SK-N-SH (cell line): ENCODE results near the gene CD28. TPM values are rescaled to one million over a fixed set of nuclear protein-coding genes. Genes with fewer than 3 reads are reported as not detected.

Source experiments
- CTCF ChIA-PET: fragments of 300-600, 350-600 bp; formaldehyde crosslinking; extraction: SDS; loops from one replicate; lab custom pipeline; 2021; lab: Yijun Ruan, JAX
- POLR2A ChIA-PET: fragments of 350-600 bp; sonication (Branson Sonifier 250); formaldehyde crosslinking; extraction: SDS; loops from one replicate; lab custom pipeline; 2020; ENCODE audit warnings: antibody characterized with exemption, inconsistent platforms; lab: Yijun Ruan, JAX
- DNase-seq: peaks from one replicate; pipeline ENCODE4 v3.0.0; 2012
- H2AFZ ChIP-seq: fragments of 200-600 bp; sonication (generic); 2 replicates; pipeline ENCODE4 v1.8.1; 2016; ENCODE audit warnings: antibody characterized with exemption, mild to moderate bottlenecking, low read depth
- H3F3A ChIP-seq: fragments of 200-600 bp; sonication (generic); replicated peaks from 2 replicates; pipeline ENCODE3; 2016; ENCODE audit warnings: antibody characterized with exemption, mild to moderate bottlenecking; ENCODE audit not compliant: insufficient read depth
- H3K27ac ChIP-seq, 2 experiments: fragments of 200-500 bp in 1 of 2; fragments of 200-600 bp in 1 of 2; sonication (Bioruptor generic) in 1 of 2; sonication (generic), shearing (Covaris generic) in 1 of 2; 2 replicates each; pipeline versions ENCODE4 v1.5.1 to v1.6.1; 2014 to 2016; ENCODE audit warnings: low read depth in 2 of 2, inconsistent platforms in 1 of 2, low read length in 1 of 2, mild to moderate bottlenecking in 1 of 2, mixed read lengths in 1 of 2
- H3K27me3 ChIP-seq: fragments of 200-600 bp; sonication (generic), shearing (Covaris generic); 2 replicates; pipeline ENCODE4 v1.6.1; 2016; ENCODE audit warnings: mixed run types; ENCODE audit not compliant: insufficient read depth
- H3K36me3 ChIP-seq, 2 experiments: fragments of 200-500 bp in 1 of 2; fragments of 200-600 bp in 1 of 2; sonication (Bioruptor generic) in 1 of 2; sonication (generic) in 1 of 2; replicated peaks in 1 of 2; 2 replicates each; pipeline versions ENCODE3 to v1.5.1; 2014 to 2016; ENCODE audit warnings: low read length in 1 of 2, mild to moderate bottlenecking in 1 of 2; ENCODE audit not compliant: insufficient read depth in 2 of 2, control insufficient read depth in 1 of 2
- H3K4me1 ChIP-seq, 2 experiments: fragments of 200-500 bp in 1 of 2; fragments of 200-600 bp in 1 of 2; sonication (Bioruptor generic) in 1 of 2; sonication (generic), shearing (Covaris generic) in 1 of 2; 2 replicates each; pipeline versions ENCODE4 v1.5.1 to v1.6.1; 2014 to 2016; ENCODE audit warnings: low read depth in 1 of 2, low read length in 1 of 2, mixed run types in 1 of 2; ENCODE audit not compliant: insufficient read depth in 2 of 2, control insufficient read depth in 1 of 2
- H3K4me2 ChIP-seq: fragments of 200-600 bp; sonication (generic), shearing (Covaris generic); 2 replicates; pipeline ENCODE4 v1.6.1; 2017; ENCODE audit warnings: mixed run types
- H3K4me3 ChIP-seq, 2 experiments: fragments of 200-500 bp in 1 of 2; fragments of 200-600 bp in 1 of 2; sonication (Bioruptor generic) in 1 of 2; sonication (generic), shearing (Covaris generic) in 1 of 2; 2 replicates each; pipeline versions ENCODE4 v1.5.1 to v1.8.1; 2014 to 2016; ENCODE audit warnings: low read depth in 2 of 2, inconsistent platforms in 1 of 2, low read length in 1 of 2, mild to moderate bottlenecking in 1 of 2, mixed read lengths in 1 of 2, moderate library complexity in 1 of 2
- H3K79me2 ChIP-seq: fragments of 200-600 bp; sonication (generic); 2 replicates; pipeline ENCODE4 v1.8.1; 2017; ENCODE audit warnings: mild to moderate bottlenecking; ENCODE audit not compliant: insufficient read depth
- H3K9ac ChIP-seq: fragments of 200-600 bp; sonication (generic); 2 replicates; pipeline ENCODE4 v1.6.1; 2017; ENCODE audit warnings: mixed run types
- H3K9me2 ChIP-seq: fragments of 200-600 bp; sonication (generic); 2 replicates; pipeline ENCODE4 v1.6.1; 2017; ENCODE audit warnings: mixed run types
- H3K9me3 ChIP-seq: fragments of 200-600 bp; sonication (generic); 2 replicates; pipeline ENCODE4 v1.6.1; 2017; ENCODE audit warnings: mixed run types, mild to moderate bottlenecking, moderate library complexity
- H4K20me1 ChIP-seq: fragments of 200-600 bp; sonication (generic); 2 replicates; pipeline ENCODE4 v1.6.1; 2017; ENCODE audit warnings: mild to moderate bottlenecking, mixed run types; ENCODE audit not compliant: insufficient read depth
- ELF1 ChIP-seq: IDR thresholded peaks from 2 replicates; pipeline ENCODE4 v1.4.0; 2012
- FOSL2 ChIP-seq: IDR thresholded peaks from 2 replicates; pipeline ENCODE4 v1.4.0; 2012; ENCODE audit warnings: low read depth, mild to moderate bottlenecking, moderate library complexity, borderline replicate concordance
- FOXJ3 ChIP-seq: sonication (generic); formaldehyde crosslinking; IDR thresholded peaks from 2 replicates; pipeline ENCODE4 v1.5.1; 2020; ENCODE audit warnings: mild to moderate bottlenecking, missing genetic modification reagents
- FOXM1 ChIP-seq: IDR thresholded peaks from 2 replicates; pipeline ENCODE4 v1.4.0; 2012; ENCODE audit warnings: low read depth, mild to moderate bottlenecking
- MAX ChIP-seq: IDR thresholded peaks from 2 replicates; pipeline ENCODE4 v1.4.0; 2012; ENCODE audit warnings: low read depth
- MEF2A ChIP-seq: IDR thresholded peaks from 2 replicates; pipeline ENCODE4 v1.4.0; 2012; ENCODE audit warnings: low read depth, borderline replicate concordance
- PBX3 ChIP-seq: IDR thresholded peaks from 2 replicates; pipeline ENCODE4; 2012
- RAD21 ChIP-seq: IDR thresholded peaks from 2 replicates; pipeline ENCODE4 v1.6.1; 2012; ENCODE audit warnings: mild to moderate bottlenecking, low read length
- RCOR1 ChIP-seq: fragments of 150-350 bp; IDR thresholded peaks from 2 replicates; pipeline ENCODE4 v1.6.1; 2017; ENCODE audit warnings: antibody characterized with exemption, low read length
- REST ChIP-seq: IDR thresholded peaks from 2 replicates; pipeline ENCODE4 v1.6.1; 2012; ENCODE audit warnings: mild to moderate bottlenecking, low read depth, low read length, moderate library complexity
- RXRA ChIP-seq: IDR thresholded peaks from 2 replicates; pipeline ENCODE4 v1.4.0; 2012; ENCODE audit warnings: low read depth, mild to moderate bottlenecking, borderline replicate concordance
- SIN3A ChIP-seq: IDR thresholded peaks from 2 replicates; pipeline ENCODE4 v1.6.1; 2012; ENCODE audit warnings: low read depth, mild to moderate bottlenecking, low read length, moderate library complexity, borderline replicate concordance
- SMC3 ChIP-seq: IDR thresholded peaks from 2 replicates; pipeline ENCODE4 v1.6.1; 2012; ENCODE audit warnings: low read depth, low read length, improper control_type of control experiment
- TAF1 ChIP-seq: IDR thresholded peaks from 2 replicates; pipeline ENCODE4 v1.6.1; 2012; ENCODE audit warnings: low read depth, mild to moderate bottlenecking, low read length, moderate library complexity, borderline replicate concordance
- TEAD4 ChIP-seq: IDR thresholded peaks from 2 replicates; pipeline ENCODE4 v1.4.0; 2012; ENCODE audit warnings: mild to moderate bottlenecking, borderline replicate concordance; ENCODE audit not compliant: insufficient read depth
- USF2 ChIP-seq: fragments of 150-350 bp; IDR thresholded peaks from 2 replicates; pipeline ENCODE4 v1.6.1; 2017; ENCODE audit warnings: antibody characterized with exemption, low read length, low read depth, borderline replicate concordance
- YY1 ChIP-seq: IDR thresholded peaks from 2 replicates; pipeline ENCODE4 v1.4.0; 2012; ENCODE audit warnings: low read depth, mild to moderate bottlenecking
- WGBS: methylation state at CpG from one replicate; pipeline ENCODE4 v1.1.6; 2017; ENCODE audit warnings: low lambda C conversion rate; 5-methylcytosine and 5-hydroxymethylcytosine counted together
- polyA plus RNA-seq, 3 experiments: library from polyadenylated mRNA; depleted of rRNA; stranded (reverse); fragments of >200 nt; gene quantifications; 2 replicates each; pipeline ENCODE4 v1.2.3, GENCODE V29; 2012

The CD28 gene
- polyA plus RNA-seq, 1 of the 3 experiments (the other 2 are of a cell fraction) = 0.05 TPM

- Histone ChIP-seq H3K27me3 (no peaks in the 10 kb centered on the region), H3K9me3 (no peaks in the 10 kb centered on the region), H3K4me2 (no peak overlapping the region), H3K79me2 (no peaks in the 10 kb centered on the region), H3K4me3 (no peak overlapping the region), H2AFZ (no peak overlapping the region; the same call in 1 of the 2 replicates), H4K20me1 (no peaks in the 10 kb centered on the region), H3K9ac (no peak overlapping the region), H3K9me2 (no peaks in the 10 kb centered on the region), H3K36me3 (no peaks in the 10 kb centered on the region), H3F3A (no peaks in the 10 kb centered on the region), H3K4me1 (no peaks in the 10 kb centered on the region), H3K27ac (no peak overlapping the region)
- 91% methylated on average over 2 of the region's 2 CpGs for WGBS
- no peak for TF ChIP-seq REST
- TF ChIP-seq RAD21 = no peak
- no peak for TF ChIP-seq FOXJ3
- no peak for TF ChIP-seq SIN3A
- TF ChIP-seq TEAD4 = no peak
- no peak for TF ChIP-seq USF2
- no peak for TF ChIP-seq SMC3
- TF ChIP-seq FOXM1 = no peak
- TF ChIP-seq MAX = no peak
- DNase-seq = no peak
- POLR2A ChIA-PET = no interaction called here
- CTCF ChIA-PET = no interaction called here
Measured at GRCh38 chr2:203715744-203716143, 9.3 kb downstream of the CD28 start.

- Histone ChIP-seq H3K27ac (no peak overlapping the region), H3K9me2 (no peaks in the 10 kb centered on the region), H3K36me3 (no peaks in the 10 kb centered on the region), H2AFZ (no peak overlapping the region), H3K4me2 (no peak overlapping the region), H3K4me1 (no peaks in the 10 kb centered on the region), H4K20me1 (no peaks in the 10 kb centered on the region), H3K9me3 (no peaks in the 10 kb centered on the region), H3K9ac (no peak overlapping the region), H3K79me2 (no peaks in the 10 kb centered on the region), H3K4me3 (no peak overlapping the region), H3K27me3 (no peaks in the 10 kb centered on the region), H3F3A (no peaks in the 10 kb centered on the region)
- DNase-seq = no peak
- ChIA-PET POLR2A (no interaction called here), CTCF (no interaction called here)
- 66% methylated on average over 3 of the region's 3 CpGs for WGBS
- TF ChIP-seq RXRA (no peak), USF2 (no peak), TEAD4 (no peak), REST (no peak), RAD21 (no peak), FOSL2 (no peak), YY1 (no peak), RCOR1 (no peak), TAF1 (no peak), MEF2A (no peak), PBX3 (no peak), ELF1 (no peak)
Measured at GRCh38 chr2:203718087-203718486, 11.6 kb downstream of the CD28 start.
